Mucosa of rectum (tissue), 2 donors: ENCODE results near the gene C1orf198.

Experiments
- H3K27ac ChIP-seq, 2 donors: one replicate each; pipeline ENCODE4 v1.7.0; 2013; ENCODE audit warnings: inconsistent platforms in 2 of 2, low read depth in 2 of 2, low read length in 2 of 2
- H3K27me3 ChIP-seq, 2 donors: one replicate each; pipeline ENCODE4 v1.7.0; 2013; ENCODE audit warnings: low read length in 2 of 2; ENCODE audit not compliant: control insufficient read depth in 2 of 2, insufficient read depth in 2 of 2
- H3K36me3 ChIP-seq, 2 donors: one replicate each; pipeline ENCODE4 v1.7.0; 2013; ENCODE audit warnings: low read length in 2 of 2; ENCODE audit not compliant: control insufficient read depth in 2 of 2, insufficient read depth in 2 of 2
- H3K4me1 ChIP-seq, 2 donors: one replicate each; pipeline ENCODE4 v1.7.0; 2013; ENCODE audit warnings: low read length in 2 of 2, mild to moderate bottlenecking in 1 of 2; ENCODE audit not compliant: control insufficient read depth in 2 of 2, insufficient read depth in 2 of 2
- H3K4me3 ChIP-seq, 2 donors: one replicate each; pipeline ENCODE4 v1.7.0; 2013; ENCODE audit warnings: low read length in 2 of 2
- H3K9ac ChIP-seq, 2 donors: one replicate each; pipeline ENCODE4 v1.7.0; 2013; ENCODE audit warnings: low read length in 2 of 2, low read depth in 1 of 2, mild to moderate bottlenecking in 1 of 2
- H3K9me3 ChIP-seq, 2 donors: one replicate each; pipeline ENCODE4 v1.7.0; 2013; ENCODE audit warnings: low read length in 2 of 2; ENCODE audit not compliant: control insufficient read depth in 2 of 2
- donor health status: healthy.
- donor health status: Normal muscosa, but diverticular disease.

C1orf198 gene

DNA sequence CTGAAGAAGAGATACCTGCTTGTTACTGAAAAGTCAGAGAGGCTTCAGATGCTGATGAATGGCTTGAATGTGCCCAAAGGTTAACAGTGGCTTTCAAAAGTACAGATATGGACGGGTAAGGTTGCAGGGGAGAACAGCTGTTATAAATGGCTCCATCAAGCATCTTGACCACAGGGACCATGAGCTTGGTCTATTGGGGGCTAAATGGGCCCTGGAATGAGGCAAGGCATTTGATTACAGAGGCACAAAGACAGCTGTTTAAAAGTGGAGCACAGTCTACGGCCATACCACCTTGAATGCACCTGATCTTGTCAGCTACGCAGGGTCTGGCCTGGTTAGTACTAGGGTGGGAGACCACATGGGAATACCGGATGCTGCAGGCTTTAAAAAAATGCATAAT, 48.3 kb downstream of the C1orf198 start:
- Histone ChIP-seq H3K9me3 (no peaks in the 10 kb centered on the region), H3K27ac (no peak overlapping the region), H3K36me3 (no peaks in the 10 kb centered on the region), H3K4me3 (no peak overlapping the region), H3K9ac (no peak overlapping the region), H3K27me3 (no peaks in the 10 kb centered on the region), H3K4me1 (peaks cover 0 to 4% of the 10 kb centered on the region in 2 donors)

- H3K27ac ChIP-seq = no peak overlapping the region
- no peaks in the 10 kb centered on the region for H3K36me3 ChIP-seq
- H3K9me3 ChIP-seq = no peaks in the 10 kb centered on the region
- no peak overlapping the region for H3K9ac ChIP-seq
- H3K4me3 ChIP-seq = no peak overlapping the region
- no peaks in the 10 kb centered on the region for H3K4me1 ChIP-seq
- no peaks in the 10 kb centered on the region for H3K27me3 ChIP-seq
These were observed 49.4 kb downstream of the C1orf198 start for GRCh38 chr1:230818901-230819300.

- H3K9me3 ChIP-seq = no peaks in the 10 kb centered on the region
- H3K27ac ChIP-seq = no peak overlapping the region
- no peaks in the 10 kb centered on the region for H3K4me1 ChIP-seq
- H3K9ac ChIP-seq = no peak overlapping the region
- H3K36me3 ChIP-seq = no peaks in the 10 kb centered on the region
- H3K4me3 ChIP-seq = no peak overlapping the region
- H3K27me3 ChIP-seq = no peaks in the 10 kb centered on the region
These were observed 50.0 kb downstream of the C1orf198 start for GRCh38 chr1:230818367-230818766.

DNA sequence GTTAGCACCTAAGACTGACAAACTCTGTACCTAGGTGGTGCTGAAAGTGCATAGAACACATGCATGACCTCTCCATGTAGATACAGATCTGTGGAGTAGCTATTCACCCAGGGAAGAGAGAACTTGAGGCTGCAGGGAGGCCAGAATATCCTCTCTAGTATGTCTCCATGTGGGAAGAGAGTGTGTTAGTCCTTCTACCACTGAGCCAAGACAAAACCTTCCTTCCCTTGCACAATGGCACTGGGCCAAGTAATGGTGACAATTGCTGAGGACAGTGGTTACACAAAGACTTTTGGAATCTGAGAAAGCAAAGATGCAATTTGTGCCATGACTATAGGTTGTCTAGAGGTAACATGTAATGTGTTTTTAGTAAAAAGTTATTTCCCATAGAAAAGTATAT, 52.3 kb downstream of the C1orf198 start:
- no peak overlapping the region for H3K9ac ChIP-seq
- no peaks in the 10 kb centered on the region for H3K27me3 ChIP-seq
- no peaks in the 10 kb centered on the region for H3K4me1 ChIP-seq
- H3K4me3 ChIP-seq = no peak overlapping the region
- no peaks in the 10 kb centered on the region for H3K36me3 ChIP-seq
- H3K27ac ChIP-seq = no peak overlapping the region
- no peaks in the 10 kb centered on the region for H3K9me3 ChIP-seq

DNA sequence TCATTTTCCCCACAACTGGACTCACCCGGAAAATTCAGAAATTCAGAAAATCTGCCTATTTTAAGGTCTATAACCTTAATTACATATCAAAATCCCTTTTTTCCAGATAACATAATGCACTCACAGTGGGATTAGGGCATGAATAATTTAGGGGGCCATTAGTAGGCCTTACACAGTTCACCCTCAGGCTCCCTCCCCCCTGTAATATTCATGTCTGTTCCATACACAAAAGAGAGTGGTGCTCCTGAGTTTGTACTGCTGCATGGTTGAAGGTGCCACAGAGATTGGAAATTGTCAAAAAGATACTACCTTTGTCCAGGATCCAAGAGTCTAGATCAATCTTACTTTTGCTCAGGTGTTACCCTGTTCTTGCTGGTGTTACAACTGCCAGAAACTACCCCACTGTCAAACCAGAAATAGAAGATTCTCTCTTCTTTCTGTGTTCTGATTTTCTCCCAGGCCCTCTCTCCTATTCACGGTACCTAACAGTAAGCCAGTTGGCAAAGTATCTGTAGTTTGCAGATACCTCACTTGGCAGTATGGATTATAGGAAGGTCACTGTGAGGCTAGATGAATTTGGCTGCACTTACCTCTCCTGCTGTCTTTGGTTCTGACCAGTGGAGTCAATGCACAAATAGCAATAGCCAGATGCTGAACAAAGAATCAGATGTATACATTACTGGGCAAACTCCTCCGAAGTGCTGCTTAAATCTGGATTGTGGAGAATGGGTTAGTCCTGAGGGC, 53.2 kb downstream of the C1orf198 start:
- Histone ChIP-seq H3K9ac (no peak overlapping the region), H3K4me1 (no peaks in the 10 kb centered on the region)

GRCh38 chr1:230812568-230812967, 55.8 kb downstream of the C1orf198 start:
- Histone ChIP-seq H3K27ac (no peak overlapping the region), H3K9me3 (no peaks in the 10 kb centered on the region), H3K36me3 (no peaks in the 10 kb centered on the region), H3K27me3 (no peaks in the 10 kb centered on the region), H3K9ac (no peak overlapping the region), H3K4me1 (no peaks in the 10 kb centered on the region), H3K4me3 (no peak overlapping the region)

More for the DNA sequence above, 53.2 kb downstream of the C1orf198 start:
- no peak overlapping the region for H3K27ac ChIP-seq
- H3K36me3 ChIP-seq = no peaks in the 10 kb centered on the region
- no peaks in the 10 kb centered on the region for H3K27me3 ChIP-seq
- no peak overlapping the region for H3K4me3 ChIP-seq
- no peaks in the 10 kb centered on the region for H3K9me3 ChIP-seq

DNA sequence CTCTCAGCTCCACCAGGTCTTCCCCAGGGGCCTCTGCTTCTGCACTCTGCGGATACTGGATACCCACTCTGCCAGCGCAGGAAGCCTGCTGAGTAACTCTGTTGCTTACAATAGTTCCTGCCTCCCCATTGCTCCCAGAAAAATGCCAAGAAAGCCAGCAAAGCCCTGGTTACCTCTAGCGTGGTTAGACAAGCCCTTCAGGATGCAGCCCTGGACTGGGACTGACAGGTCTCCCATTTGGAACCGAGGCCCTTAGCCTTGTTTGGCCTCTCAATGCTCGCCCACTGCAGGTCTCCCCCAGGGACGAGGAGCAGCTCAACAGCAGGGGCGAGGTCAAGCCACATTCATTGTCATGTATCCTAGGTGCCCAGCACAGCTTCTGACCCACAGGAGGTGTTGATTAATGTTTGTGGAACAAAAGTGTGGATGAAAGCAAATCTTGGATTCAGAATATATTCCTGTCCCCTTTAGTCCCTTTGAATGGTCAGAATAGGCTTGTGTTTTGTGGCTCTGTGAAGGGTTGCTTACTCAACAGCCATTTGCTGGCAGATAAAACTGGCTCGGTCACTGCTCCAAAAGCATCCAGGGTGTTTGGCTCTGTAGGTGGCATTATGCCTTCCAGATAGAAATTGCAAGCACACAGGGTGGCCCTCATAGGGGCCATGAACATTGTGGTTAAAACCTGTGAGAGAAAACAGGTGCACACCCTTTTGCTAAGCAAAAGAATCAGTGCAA, 58.9 kb downstream of the C1orf198 start:
- Histone ChIP-seq H3K27me3 (no peaks in the 10 kb centered on the region), H3K9ac (no peak overlapping the region), H3K27ac (no peak overlapping the region), H3K9me3 (no peaks in the 10 kb centered on the region), H3K4me3 (no peak overlapping the region), H3K36me3 (no peaks in the 10 kb centered on the region), H3K4me1 (no peaks in the 10 kb centered on the region)

- no peaks in the 10 kb centered on the region for H3K27me3 ChIP-seq
- H3K4me1 ChIP-seq = no peaks in the 10 kb centered on the region
- no peak overlapping the region for H3K27ac ChIP-seq
- H3K4me3 ChIP-seq = no peak overlapping the region
- no peaks in the 10 kb centered on the region for H3K36me3 ChIP-seq
- no peaks in the 10 kb centered on the region for H3K9me3 ChIP-seq
- no peak overlapping the region for H3K9ac ChIP-seq
These were observed 59.9 kb downstream of the C1orf198 start for GRCh38 chr1:230808281-230808872.

GRCh38 chr1:230807561-230808280, 60.6 kb downstream of the C1orf198 start:
- no peak overlapping the region for H3K4me3 ChIP-seq
- H3K27ac ChIP-seq = no peak overlapping the region

GRCh38 chr1:230807029-230807428, 61.3 kb downstream of the C1orf198 start:
- no peak overlapping the region for H3K4me3 ChIP-seq
- H3K9me3 ChIP-seq = no peaks in the 10 kb centered on the region
- no peaks in the 10 kb centered on the region for H3K36me3 ChIP-seq
- no peaks in the 10 kb centered on the region for H3K4me1 ChIP-seq
- no peak overlapping the region for H3K9ac ChIP-seq
- no peaks in the 10 kb centered on the region for H3K27me3 ChIP-seq
- H3K27ac ChIP-seq = no peak overlapping the region

More at GRCh38 chr1:230807561-230808280, 60.6 kb downstream of the C1orf198 start:
- Histone ChIP-seq H3K36me3 (no peaks in the 10 kb centered on the region), H3K27me3 (no peaks in the 10 kb centered on the region), H3K4me1 (no peaks in the 10 kb centered on the region), H3K9me3 (no peaks in the 10 kb centered on the region), H3K9ac (no peak overlapping the region)
